Measurements from ENCODE around the gene B4GALNT2.
"Not testable (repeated sequence)": the region's sequence is repeated elsewhere in the genome, so short reads cannot be mapped to it uniquely, and the experiment has no call there.

The B4GALNT2 gene

DNA sequence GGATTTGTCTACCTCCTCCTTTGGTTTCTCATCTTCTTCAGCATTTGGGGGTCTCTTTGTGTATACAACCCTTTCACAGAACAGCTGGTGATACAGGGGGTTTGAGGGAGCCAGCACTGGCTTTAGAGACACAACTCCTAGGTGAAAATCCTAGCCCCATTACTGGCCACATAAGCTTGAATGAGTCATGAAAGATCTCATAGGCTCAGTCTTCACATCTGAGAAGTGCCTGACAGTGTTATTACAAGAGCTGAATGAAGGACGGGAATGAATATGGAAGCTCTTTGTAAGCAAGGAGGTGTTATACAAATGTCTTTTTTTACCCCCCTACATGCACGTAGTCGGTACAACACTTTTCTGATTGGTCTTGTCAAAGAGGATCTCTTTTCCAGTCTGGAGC, 1.7 kb upstream of the B4GALNT2 start:
- no peak overlapping the region for H3K27ac ChIP-seq
- H3K4me2 ChIP-seq: no peak overlapping the region
- no peak for TF ChIP-seq Cebpa-rat (IDR thresholded peaks at IDR 0.05)
- H3K4me1 ChIP-seq: no peaks in the 10 kb centered on the region
- H4K20me1 ChIP-seq: no peaks in the 10 kb centered on the region
- no peak overlapping the region for H3K4me3 ChIP-seq
- no peak overlapping the region for H3K9ac ChIP-seq
- H3K9me3 ChIP-seq (replicated peaks in 1 of 11): peaks cover 30 to 61% (median 46%) of the 10 kb centered on the region in 11 experiments
- no peaks in the 10 kb centered on the region for H3K36me3 ChIP-seq
- H3K27me3 ChIP-seq: peaks cover 15 to 32% (median 23%) of the 10 kb centered on the region in 11 experiments; a peak in 21 of 22 replicates

DNA sequence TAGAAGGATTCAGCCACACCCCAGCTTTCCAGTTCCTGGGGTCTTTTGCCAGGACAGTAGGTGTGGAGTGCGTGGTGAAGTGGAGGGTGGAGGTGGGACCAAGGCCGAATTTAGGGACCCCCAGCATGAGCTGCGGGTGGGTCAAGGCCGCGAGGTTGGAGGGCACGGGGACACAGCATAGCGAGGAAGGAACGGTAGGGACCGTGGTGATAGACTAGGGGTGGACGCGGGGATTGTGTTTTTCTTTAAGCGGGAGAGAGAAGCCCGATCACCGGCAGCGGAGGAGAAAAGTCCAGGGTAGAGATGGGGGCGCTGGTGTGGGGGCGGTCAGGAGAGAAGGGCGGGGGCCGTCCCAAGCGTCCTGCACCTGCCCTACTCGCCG, 261 bp upstream of the B4GALNT2 start:
- H3K36me3 ChIP-seq: no peaks in the 10 kb centered on the region
- no peak overlapping the region for H3K4me2 ChIP-seq
- TF ChIP-seq Cebpa-rat (IDR thresholded peaks at IDR 0.05): no peak
- no peak overlapping the region for H3K4me3 ChIP-seq
- no peaks in the 10 kb centered on the region for H3K4me1 ChIP-seq
- H3K9me3 ChIP-seq (replicated peaks in 1 of 11): peaks cover 30 to 61% (median 46%) of the 10 kb centered on the region in 11 experiments
- H3K9ac ChIP-seq: no peak overlapping the region
- peaks cover 15 to 32% (median 23%) of the 10 kb centered on the region in 11 experiments; a peak in 21 of 22 replicates for H3K27me3 ChIP-seq
- no peaks in the 10 kb centered on the region for H4K20me1 ChIP-seq
- no peak overlapping the region for H3K27ac ChIP-seq

DNA sequence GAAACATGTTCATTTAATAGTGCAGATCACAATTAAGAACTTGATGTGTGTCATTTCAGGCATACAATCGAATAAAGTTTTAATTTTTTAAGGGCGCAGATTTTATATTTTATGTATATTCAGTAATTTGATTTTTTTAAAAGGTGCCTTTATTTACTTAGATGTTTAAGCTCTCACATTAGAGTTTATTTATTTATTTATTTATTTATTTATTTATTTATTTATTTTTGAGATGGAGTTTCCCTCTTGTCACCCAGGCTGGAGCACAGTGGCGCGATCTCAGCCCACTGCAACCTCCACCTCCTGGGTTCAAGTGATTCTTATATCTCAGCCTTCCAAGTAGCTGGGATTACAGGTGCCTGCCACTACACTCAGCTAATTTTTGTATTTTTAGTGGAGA, 3.8 kb downstream of the B4GALNT2 start:
- H3K4me2 ChIP-seq: no peak overlapping the region
- no peak overlapping the region for H3K9ac ChIP-seq
- H4K20me1 ChIP-seq: no peaks in the 10 kb centered on the region
- no peak overlapping the region for H3K27ac ChIP-seq
- H3K4me3 ChIP-seq: no peak overlapping the region
- no peak for TF ChIP-seq Cebpa-rat (IDR thresholded peaks at IDR 0.05)
- no peaks in the 10 kb centered on the region for H3K4me1 ChIP-seq
- peaks cover 12 to 25% (median 19%) of the 10 kb centered on the region in 11 experiments for H3K9me3 ChIP-seq (replicated peaks in 1 of 11)
- peaks cover 15 to 32% (median 23%) of the 10 kb centered on the region in 11 experiments; a peak in 21 of 22 replicates for H3K27me3 ChIP-seq
- H3K36me3 ChIP-seq: no peaks in the 10 kb centered on the region

DNA sequence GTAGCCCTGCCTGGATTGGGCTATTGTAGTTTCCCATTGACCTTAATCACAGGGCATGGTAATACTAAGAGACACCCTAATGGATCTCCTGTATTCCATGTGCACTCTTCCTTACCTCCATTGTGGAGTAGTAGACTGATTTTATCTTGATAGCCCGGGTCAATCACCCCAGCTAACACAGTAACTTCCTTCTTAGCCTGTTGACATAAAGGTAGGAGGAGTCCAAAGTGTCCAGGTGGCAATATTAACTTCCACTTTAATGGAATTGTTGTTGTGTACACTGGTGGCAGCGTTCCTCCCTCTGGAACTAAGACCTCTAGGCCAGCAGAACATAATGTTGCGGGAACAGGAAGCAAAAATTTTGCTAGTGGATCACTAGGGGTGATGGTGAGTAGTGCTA, 13.1 kb downstream of the B4GALNT2 start:
- not testable (repeated sequence) for H3K4me1 ChIP-seq; H3K9ac ChIP-seq; H3K36me3 ChIP-seq; H3K4me3 ChIP-seq; H3K4me2 ChIP-seq; H3K27ac ChIP-seq; H3K27me3 ChIP-seq; H4K20me1 ChIP-seq; H3K9me3 ChIP-seq (replicated peaks in 1 of 11)

DNA sequence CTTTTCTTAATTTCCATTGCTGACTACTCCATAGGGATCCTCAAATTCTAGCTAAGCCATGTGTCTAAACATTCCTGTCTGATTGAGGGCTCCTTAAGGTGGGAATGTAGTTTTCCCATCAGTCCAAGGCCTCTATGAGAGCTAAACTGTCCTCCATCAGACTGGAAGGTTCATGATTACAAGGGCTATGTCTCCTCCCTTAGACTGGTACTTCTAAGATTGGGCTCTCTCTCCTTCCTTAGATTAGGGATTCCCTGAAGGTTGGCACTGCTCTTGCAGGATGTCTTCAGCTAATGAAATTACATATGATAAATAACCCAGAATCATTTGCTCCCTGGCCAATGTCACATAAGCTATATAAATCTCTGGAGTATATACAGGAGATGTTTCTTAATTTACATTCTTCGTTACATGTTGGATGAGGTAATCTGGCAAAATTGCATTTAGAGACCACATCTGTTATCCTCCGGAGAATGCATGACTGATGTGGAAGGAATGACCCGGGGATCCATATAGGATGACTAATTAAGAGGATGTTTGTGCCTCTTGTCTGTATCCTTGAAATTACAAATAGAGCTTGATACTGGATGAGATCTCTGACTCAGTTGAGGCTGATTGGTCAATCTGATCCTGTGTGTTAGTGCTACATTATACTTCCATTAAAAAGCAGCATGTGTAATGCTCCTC, 14.2 kb downstream of the B4GALNT2 start:
- H3K9me3 ChIP-seq (replicated peaks in 1 of 11): no peaks in the 10 kb centered on the region
- no peaks in the 10 kb centered on the region for H3K4me1 ChIP-seq
- H3K27ac ChIP-seq: no peak overlapping the region
- H3K9ac ChIP-seq: no peak overlapping the region
- H4K20me1 ChIP-seq: no peaks in the 10 kb centered on the region; a peak in 1 of 22 replicates
- H3K4me3 ChIP-seq: no peak overlapping the region
- no peaks in the 10 kb centered on the region for H3K27me3 ChIP-seq
- TF ChIP-seq Cebpa-rat (IDR thresholded peaks at IDR 0.05): no peak
- H3K4me2 ChIP-seq: no peak overlapping the region
- H3K36me3 ChIP-seq: no peaks in the 10 kb centered on the region

DNA sequence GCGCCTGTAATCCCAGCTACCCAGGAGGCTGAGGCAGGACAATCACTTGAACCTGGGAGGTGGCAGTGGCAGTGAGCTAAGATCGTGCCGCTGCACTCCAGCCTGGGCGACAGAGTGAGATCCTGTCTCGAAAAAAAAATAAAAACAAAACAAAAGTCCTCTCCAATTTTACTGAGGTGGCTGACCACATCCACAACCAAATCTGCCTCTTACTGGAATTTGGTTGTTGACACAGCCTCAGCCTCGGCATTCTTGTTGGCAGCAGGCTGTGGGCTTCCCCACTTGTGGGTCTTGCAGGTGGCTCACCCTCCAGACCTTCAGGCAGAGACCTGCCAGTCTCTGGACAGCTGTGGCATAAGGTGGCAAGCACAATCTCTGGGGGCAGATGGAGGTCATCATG, 15.6 kb downstream of the B4GALNT2 start:
- Histone ChIP-seq H3K4me2 (no peak overlapping the region), H3K4me3 (no peak overlapping the region), H3K27ac (no peak overlapping the region), H4K20me1 (no peaks in the 10 kb centered on the region; a peak in 1 of 22 replicates), H3K4me1 (no peaks in the 10 kb centered on the region), H3K9ac (no peak overlapping the region), H3K27me3 (no peaks in the 10 kb centered on the region), H3K36me3 (no peaks in the 10 kb centered on the region), H3K9me3 (replicated peaks in 1 of 11) (no peaks in the 10 kb centered on the region)
- TF ChIP-seq Cebpa-rat (IDR thresholded peaks at IDR 0.05): no peak

DNA sequence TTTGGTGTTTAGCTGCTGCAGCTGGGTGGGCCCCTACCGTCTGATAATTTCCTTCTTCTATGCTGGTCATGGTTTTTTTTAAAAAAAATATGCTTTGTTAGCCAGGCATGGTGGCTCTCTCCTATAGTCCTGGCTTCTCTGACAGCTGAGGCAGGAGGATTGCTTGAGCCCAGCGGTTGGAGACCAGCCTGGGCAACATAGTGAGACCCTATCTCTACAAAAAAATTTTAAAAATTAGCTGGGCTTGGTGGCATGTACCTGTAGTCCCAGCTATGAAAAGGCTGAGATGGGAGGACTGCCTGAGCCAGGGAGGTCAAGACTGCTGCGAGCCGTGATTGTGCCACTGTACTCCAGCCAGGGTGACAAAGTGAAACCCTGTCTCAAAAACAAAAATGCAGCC, 19.4 kb downstream of the B4GALNT2 start:
- Histone ChIP-seq H3K4me2 (no peak overlapping the region), H3K4me3 (no peak overlapping the region), H3K27ac (no peak overlapping the region), H3K9ac (no peak overlapping the region), H3K36me3 (no peaks in the 10 kb centered on the region), H3K27me3 (no peaks in the 10 kb centered on the region), H3K9me3 (replicated peaks in 1 of 11) (no peaks in the 10 kb centered on the region), H3K4me1 (no peaks in the 10 kb centered on the region), H4K20me1 (no peaks in the 10 kb centered on the region; a peak in 1 of 22 replicates)
- TF ChIP-seq Cebpa-rat (IDR thresholded peaks at IDR 0.05): no peak

DNA sequence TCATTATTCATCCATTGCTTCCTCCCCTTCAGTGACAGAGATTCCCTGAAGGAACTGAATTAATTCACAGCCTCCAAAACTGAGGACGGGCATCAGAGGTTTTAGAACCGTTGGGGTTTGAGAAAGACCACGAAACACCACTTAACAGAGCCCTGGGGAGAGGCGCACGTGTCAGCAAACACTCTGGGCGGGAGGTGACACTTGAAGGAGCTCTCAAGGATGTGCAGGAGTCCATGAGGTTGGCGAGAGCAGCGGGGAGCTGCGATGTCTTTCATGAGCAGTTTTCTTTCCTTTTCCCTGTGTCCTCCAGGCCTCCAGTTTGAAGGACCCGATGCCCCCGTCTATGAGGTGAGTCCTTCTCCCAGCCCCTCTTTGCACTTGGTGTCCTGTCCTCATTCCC, 23.7 kb downstream of the B4GALNT2 start:
- no peaks in the 10 kb centered on the region for H3K36me3 ChIP-seq
- TF ChIP-seq Cebpa-rat (IDR thresholded peaks at IDR 0.05): no peak
- H3K27me3 ChIP-seq: no peaks in the 10 kb centered on the region
- no peaks in the 10 kb centered on the region for H3K4me1 ChIP-seq
- H3K4me3 ChIP-seq: no peak overlapping the region
- no peak overlapping the region for H3K9ac ChIP-seq
- H3K27ac ChIP-seq: no peak overlapping the region
- H3K9me3 ChIP-seq (replicated peaks in 1 of 11): no peaks in the 10 kb centered on the region
- H3K4me2 ChIP-seq: no peak overlapping the region
- H4K20me1 ChIP-seq: no peaks in the 10 kb centered on the region

DNA sequence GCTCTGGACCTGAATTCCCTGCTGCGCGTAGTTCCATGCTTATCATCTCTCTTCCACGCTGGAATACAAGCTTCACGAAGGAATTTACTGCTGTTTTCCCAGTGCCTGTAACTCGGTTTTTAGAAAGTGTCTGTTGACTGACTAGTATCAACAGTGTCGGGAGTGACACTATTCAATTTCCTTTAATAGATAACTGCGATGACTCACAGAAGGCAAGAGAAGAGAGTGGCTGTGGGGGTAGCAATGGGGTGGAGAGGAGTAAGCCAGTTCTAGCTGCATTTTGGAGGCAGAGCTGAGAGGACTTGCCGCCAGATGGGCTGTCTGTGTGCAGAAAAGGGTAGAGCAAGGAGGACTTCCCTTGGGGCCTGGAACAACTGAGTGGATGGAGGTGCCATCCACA, 25.2 kb downstream of the B4GALNT2 start:
- Histone ChIP-seq H3K4me2 (no peak overlapping the region), H3K27me3 (no peaks in the 10 kb centered on the region)

DNA sequence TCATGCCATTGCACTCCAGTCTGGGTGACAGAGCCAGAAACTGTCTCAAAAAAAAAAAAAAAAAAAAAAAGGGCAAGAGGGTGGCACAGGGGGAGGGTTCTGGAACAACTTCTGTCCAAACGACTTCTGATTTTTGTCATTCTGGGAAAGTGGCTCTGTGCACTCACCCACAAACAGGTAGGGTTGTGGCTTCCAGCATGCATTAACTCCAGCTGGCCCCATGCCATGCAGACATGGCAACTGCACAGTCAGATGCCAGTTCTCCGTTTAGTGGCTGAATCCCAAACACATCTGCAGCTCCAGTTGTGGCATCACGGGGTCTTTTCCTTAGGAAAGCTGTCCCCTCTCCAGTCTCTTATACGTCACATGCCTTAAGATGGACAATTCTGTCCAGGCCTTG, 30.3 kb downstream of the B4GALNT2 start:
- Histone ChIP-seq H3K27ac (no peak overlapping the region), H3K9me3 (replicated peaks in 1 of 11) (no peaks in the 10 kb centered on the region), H3K4me3 (no peak overlapping the region), H3K4me1 (no peaks in the 10 kb centered on the region), H3K4me2 (no peak overlapping the region), H3K27me3 (no peaks in the 10 kb centered on the region), H3K36me3 (no peaks in the 10 kb centered on the region), H3K9ac (no peak overlapping the region), H4K20me1 (no peaks in the 10 kb centered on the region)
- no peak for TF ChIP-seq Cebpa-rat (IDR thresholded peaks at IDR 0.05)

More for the DNA sequence above, 25.2 kb downstream of the B4GALNT2 start:
- no peak for TF ChIP-seq Cebpa-rat (IDR thresholded peaks at IDR 0.05)
- no peak overlapping the region for H3K9ac ChIP-seq
- no peak overlapping the region for H3K27ac ChIP-seq
- no peak overlapping the region for H3K4me3 ChIP-seq
- H3K36me3 ChIP-seq: no peaks in the 10 kb centered on the region
- no peaks in the 10 kb centered on the region for H4K20me1 ChIP-seq
- H3K4me1 ChIP-seq: no peaks in the 10 kb centered on the region
- no peaks in the 10 kb centered on the region for H3K9me3 ChIP-seq (replicated peaks in 1 of 11)
